Activated B cell treated with CpG ODN at 0.5 μM for 24 hours (primary cell): Measurements from ENCODE around the gene CDK8. TPM values are rescaled to one million over a fixed set of nuclear protein-coding genes. Genes with fewer than 3 reads are reported as not detected.

Source experiments
- ATAC-seq: fragments of 200-7000 bp; cut with Tn5 transposase; one replicate; pipeline ENCODE4 v1.10.0; 2021; ENCODE audit warnings: low read depth, mild to moderate bottlenecking, moderate library complexity
- CTCF ChIA-PET: fragments of 350-600 bp; sonication (Branson Sonifier 250); formaldehyde crosslinking; loops from one replicate; lab custom pipeline; 2021; ENCODE audit warnings: antibody characterized with exemption; lab: Charles Lee
- POLR2A ChIA-PET: fragments of 350-600 bp; sonication (Branson Sonifier 250); formaldehyde crosslinking; loops from one replicate; lab custom pipeline; 2021; ENCODE audit warnings: antibody characterized with exemption; lab: Charles Lee
- DNase-seq: peaks from one replicate; pipeline ENCODE4 v3.0.0; 2022
- H3K27ac Mint-ChIP-seq: one replicate; pipeline ENCODE4 v1.8.0; 2020; ENCODE audit warnings: mixed read lengths
- H3K27me3 Mint-ChIP-seq: one replicate; pipeline ENCODE4 v1.8.0; 2021; ENCODE audit warnings: mixed read lengths
- H3K36me3 Mint-ChIP-seq: one replicate; pipeline ENCODE4 v1.8.0; 2021; ENCODE audit warnings: low read depth, mixed read lengths
- H3K4me1 Mint-ChIP-seq: one replicate; pipeline ENCODE4 v1.8.0; 2021; ENCODE audit warnings: mixed read lengths
- H3K4me3 Mint-ChIP-seq: one replicate; pipeline ENCODE4 v1.8.0; 2020; ENCODE audit warnings: mild to moderate bottlenecking, mixed read lengths
- H3K9me3 Mint-ChIP-seq: one replicate; pipeline ENCODE4 v1.8.0; 2020; ENCODE audit warnings: mixed read lengths
- intact Hi-C: fragments of 100-400 bp; cut with micrococcal nuclease; formaldehyde crosslinking; loops from one replicate; pipeline ENCODE4 v1.15.1; 2024
- total RNA-seq: library from RNA; stranded (reverse); gene quantifications from 2 replicates; pipeline ENCODE4 v1.2.3, GENCODE V29; 2022
- TF ChIP-seq, protein P1 (sequence below): fragments of 200-600 bp; IDR thresholded peaks from one replicate; pipeline ENCODE4 v1.8.0; 2022; ENCODE audit warnings: antibody characterized with exemption, mild to moderate bottlenecking

The CDK8 gene
- total RNA-seq, 1 donor from 2014 or later, result 12.8 TPM

DNA sequence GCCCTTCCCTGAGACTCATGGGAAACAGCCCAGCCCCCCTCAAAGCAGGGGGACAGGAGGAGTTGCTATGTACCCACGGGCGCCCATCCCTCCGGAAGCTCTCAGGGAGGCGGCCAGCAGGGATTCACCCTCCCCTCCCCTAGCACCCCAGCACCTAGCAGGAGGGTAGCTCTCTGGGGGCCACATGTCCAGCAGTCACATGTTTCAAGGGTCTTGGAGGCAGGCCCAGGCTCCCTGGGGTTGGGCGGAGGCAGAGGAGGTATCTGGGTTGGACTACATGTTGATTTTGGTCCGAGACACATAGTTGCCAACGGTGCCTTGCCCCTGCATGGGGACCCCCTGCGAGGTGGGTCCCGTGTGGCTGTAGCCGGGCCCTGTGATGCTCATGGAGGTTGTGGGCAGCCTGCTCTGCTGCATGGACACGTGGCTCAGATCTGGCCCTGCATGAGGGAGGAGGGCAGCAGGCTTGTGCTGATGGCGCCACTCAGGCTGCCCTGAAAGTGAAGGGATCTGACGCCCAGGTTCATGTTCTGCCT lies 24.8 kb upstream of the CDK8 start:
- TF ChIP-seq, protein P1, sequence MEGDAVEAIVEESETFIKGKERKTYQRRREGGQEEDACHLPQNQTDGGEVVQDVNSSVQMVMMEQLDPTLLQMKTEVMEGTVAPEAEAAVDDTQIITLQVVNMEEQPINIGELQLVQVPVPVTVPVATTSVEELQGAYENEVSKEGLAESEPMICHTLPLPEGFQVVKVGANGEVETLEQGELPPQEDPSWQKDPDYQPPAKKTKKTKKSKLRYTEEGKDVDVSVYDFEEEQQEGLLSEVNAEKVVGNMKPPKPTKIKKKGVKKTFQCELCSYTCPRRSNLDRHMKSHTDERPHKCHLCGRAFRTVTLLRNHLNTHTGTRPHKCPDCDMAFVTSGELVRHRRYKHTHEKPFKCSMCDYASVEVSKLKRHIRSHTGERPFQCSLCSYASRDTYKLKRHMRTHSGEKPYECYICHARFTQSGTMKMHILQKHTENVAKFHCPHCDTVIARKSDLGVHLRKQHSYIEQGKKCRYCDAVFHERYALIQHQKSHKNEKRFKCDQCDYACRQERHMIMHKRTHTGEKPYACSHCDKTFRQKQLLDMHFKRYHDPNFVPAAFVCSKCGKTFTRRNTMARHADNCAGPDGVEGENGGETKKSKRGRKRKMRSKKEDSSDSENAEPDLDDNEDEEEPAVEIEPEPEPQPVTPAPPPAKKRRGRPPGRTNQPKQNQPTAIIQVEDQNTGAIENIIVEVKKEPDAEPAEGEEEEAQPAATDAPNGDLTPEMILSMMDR, result no peak
- Mint-ChIP-seq H3K9me3 (no peaks in the 10 kb centered on the region), H3K27me3 (peaks cover 9% of the 10 kb centered on the region), H3K27ac (no peak overlapping the region), H3K4me1 (no peaks in the 10 kb centered on the region), H3K36me3 (no peaks in the 10 kb centered on the region), H3K4me3 (no peak overlapping the region)
- intact Hi-C loops, result no loop called here
- DNase-seq (no peak), ATAC-seq (no peak)
- ChIA-PET POLR2A (no interaction called here), CTCF (no interaction called here)

DNA sequence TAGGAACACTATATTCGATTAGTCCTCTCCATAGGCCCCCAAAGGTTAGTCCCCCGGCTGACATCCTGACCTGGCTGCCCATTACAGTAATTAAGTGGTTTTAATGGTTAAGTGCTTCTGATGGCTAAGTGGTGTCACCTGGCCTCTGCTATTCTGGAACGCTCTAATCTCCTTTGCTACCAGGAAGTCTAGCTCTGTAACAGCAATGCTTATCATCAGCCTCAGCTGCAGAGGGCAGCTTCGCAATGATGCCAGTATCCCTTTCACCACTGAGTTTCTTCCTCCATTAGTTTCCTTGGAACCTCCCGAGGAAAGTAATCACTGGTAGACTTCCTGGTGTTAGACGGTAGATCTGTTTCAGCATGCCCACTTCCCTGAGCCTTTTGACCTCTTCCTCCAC lies 23.2 kb upstream of the CDK8 start:
- DNase-seq (no peak), ATAC-seq (no peak)
- Mint-ChIP-seq H3K36me3 (no peaks in the 10 kb centered on the region), H3K9me3 (no peaks in the 10 kb centered on the region), H3K4me3 (no peak overlapping the region), H3K27me3 (peaks cover 12% of the 10 kb centered on the region), H3K4me1 (no peaks in the 10 kb centered on the region), H3K27ac (no peak overlapping the region)
- TF ChIP-seq, protein P1, result no peak
- ChIA-PET CTCF (no interaction called here), POLR2A (no interaction called here)
- intact Hi-C loops, result no loop called here

DNA sequence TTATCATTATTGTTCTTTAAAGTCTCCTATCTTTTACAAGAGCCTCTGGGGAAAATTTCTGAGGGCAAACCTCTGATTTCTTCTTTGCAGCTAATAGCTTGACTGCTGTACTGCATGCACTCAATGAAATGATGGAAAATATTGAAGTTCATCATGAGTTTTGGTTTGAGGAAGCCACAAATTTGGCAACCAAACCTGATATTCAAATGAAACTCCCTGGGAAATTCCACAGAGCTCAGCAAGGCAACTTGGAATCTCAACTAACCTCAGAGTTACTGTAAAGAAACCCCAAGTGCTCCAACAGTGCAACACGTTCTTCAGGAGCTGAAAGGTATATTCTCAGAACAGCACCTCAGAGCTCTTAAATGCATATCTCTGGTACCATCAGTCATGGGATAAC lies 17.6 kb upstream of the CDK8 start:
- Mint-ChIP-seq H3K9me3 (no peaks in the 10 kb centered on the region), H3K36me3 (no peaks in the 10 kb centered on the region), H3K4me3 (no peak overlapping the region), H3K27me3 (peaks cover 10% of the 10 kb centered on the region), H3K27ac (no peak overlapping the region), H3K4me1 (no peaks in the 10 kb centered on the region)
- no peak for DNase-seq
- intact Hi-C loops, result no loop called here
- CTCF ChIA-PET, result no interaction called here
- ATAC-seq, result no peak
- TF ChIP-seq, protein P1, result no peak
- POLR2A ChIA-PET, result no interaction called here

DNA sequence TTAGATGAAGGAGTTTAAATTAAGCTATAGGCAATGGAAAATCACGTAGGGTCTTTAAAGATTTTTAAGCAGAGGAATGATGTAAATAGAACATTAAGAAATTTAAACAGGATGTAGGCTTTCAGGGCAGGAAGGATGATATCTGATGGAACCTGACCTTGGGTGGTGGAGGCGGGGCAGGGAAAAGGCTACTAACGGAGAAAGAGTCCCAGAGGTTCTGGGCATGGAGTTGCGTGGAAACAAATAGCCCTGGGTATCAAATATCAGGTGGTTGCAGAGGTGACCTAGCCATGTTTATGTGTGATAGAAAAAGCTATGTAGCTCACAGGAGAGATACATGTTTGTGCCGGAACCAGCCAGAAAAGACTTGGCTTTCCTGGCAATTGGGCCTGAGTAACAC lies 7.8 kb upstream of the CDK8 start:
- no peak for ATAC-seq
- ChIA-PET CTCF (no interaction called here), POLR2A (no interaction called here)
- H3K27me3 Mint-ChIP-seq, result peaks cover 3% of the 10 kb centered on the region
- no peak overlapping the region for H3K4me3 Mint-ChIP-seq
- no peaks in the 10 kb centered on the region for H3K4me1 Mint-ChIP-seq
- H3K27ac Mint-ChIP-seq, result no peak overlapping the region
- no peak for DNase-seq
- intact Hi-C loops, result no loop called here
- TF ChIP-seq, protein P1, result no peak
- no peaks in the 10 kb centered on the region for H3K36me3 Mint-ChIP-seq
- peaks cover 6% of the 10 kb centered on the region for H3K9me3 Mint-ChIP-seq

DNA sequence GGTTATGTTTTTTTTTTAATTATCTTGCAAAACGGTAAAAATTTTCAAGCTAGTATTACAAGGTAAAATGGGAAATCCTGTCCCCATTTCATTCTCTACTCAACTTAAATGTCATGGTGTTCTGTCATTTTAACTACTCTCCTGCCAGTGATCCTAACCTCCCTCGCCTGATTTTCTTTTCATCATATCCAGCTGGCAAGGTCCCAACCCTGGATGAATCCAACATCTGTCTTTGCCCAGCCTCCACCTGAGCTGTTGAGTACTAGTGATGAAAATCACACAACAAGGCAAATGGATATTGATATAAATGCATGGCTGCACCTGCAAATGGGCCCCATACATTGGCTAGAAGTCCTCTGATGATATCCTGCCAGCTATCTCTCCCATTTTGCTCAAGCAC lies 6.9 kb upstream of the CDK8 start:
- ChIA-PET POLR2A (no interaction called here), CTCF (no interaction called here)
- no peak for ATAC-seq
- no peak overlapping the region for H3K4me3 Mint-ChIP-seq
- H3K27me3 Mint-ChIP-seq, result peaks cover 3% of the 10 kb centered on the region
- intact Hi-C loops, result no loop called here
- no peak overlapping the region for H3K27ac Mint-ChIP-seq
- no peaks in the 10 kb centered on the region for H3K36me3 Mint-ChIP-seq
- TF ChIP-seq, protein P1, result no peak
- no peaks in the 10 kb centered on the region for H3K4me1 Mint-ChIP-seq
- peaks cover 6% of the 10 kb centered on the region for H3K9me3 Mint-ChIP-seq
- DNase-seq, result no peak
